ENCODE results near the gene MTERF2.

DNA sequence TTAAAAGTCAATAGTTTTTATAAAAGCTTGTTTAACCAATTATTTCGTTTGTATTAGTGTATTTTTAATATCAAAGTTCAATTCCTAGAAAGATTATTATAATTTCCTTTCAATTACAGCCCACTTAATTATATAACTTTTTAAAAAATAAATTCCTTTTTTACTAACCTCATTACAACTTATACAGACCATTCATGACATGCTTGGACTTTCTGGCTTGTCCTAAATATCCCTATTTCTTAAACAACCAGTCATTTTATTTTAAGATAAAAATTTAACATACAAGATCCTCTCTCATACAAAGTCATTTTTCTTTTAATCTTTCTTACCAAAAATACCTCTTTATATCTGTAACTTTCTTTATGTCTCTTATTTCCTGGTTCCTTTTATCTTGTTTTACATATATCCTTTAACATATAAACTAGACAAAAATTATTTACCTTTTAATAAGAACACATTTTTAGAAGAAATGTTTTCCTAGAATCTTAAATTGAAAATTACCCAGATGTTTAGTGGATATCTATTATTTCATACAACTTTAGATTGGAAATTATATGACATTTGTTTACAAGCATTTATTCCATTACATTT, 41.6 kb downstream of the MTERF2 start:
- TF ChIP-seq, protein P1, sequence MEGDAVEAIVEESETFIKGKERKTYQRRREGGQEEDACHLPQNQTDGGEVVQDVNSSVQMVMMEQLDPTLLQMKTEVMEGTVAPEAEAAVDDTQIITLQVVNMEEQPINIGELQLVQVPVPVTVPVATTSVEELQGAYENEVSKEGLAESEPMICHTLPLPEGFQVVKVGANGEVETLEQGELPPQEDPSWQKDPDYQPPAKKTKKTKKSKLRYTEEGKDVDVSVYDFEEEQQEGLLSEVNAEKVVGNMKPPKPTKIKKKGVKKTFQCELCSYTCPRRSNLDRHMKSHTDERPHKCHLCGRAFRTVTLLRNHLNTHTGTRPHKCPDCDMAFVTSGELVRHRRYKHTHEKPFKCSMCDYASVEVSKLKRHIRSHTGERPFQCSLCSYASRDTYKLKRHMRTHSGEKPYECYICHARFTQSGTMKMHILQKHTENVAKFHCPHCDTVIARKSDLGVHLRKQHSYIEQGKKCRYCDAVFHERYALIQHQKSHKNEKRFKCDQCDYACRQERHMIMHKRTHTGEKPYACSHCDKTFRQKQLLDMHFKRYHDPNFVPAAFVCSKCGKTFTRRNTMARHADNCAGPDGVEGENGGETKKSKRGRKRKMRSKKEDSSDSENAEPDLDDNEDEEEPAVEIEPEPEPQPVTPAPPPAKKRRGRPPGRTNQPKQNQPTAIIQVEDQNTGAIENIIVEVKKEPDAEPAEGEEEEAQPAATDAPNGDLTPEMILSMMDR (IDR thresholded peaks at IDR 0.05) = no peak
- TF ChIP-seq POLR2A (IDR thresholded peaks at IDR 0.05) = no peak

Measured in ovary (tissue), 3 donors.